GM18526 (cell line): ENCODE measurements around the gene LIMS2.

ENCODE experiments used
- POLR2A ChIP-seq: IDR thresholded peaks from 3 replicates; pipeline ENCODE4 v1.6.1; 2011; ENCODE audit not compliant: insufficient read length; ENCODE audit errors: extremely low read depth

The LIMS2 gene

DNA sequence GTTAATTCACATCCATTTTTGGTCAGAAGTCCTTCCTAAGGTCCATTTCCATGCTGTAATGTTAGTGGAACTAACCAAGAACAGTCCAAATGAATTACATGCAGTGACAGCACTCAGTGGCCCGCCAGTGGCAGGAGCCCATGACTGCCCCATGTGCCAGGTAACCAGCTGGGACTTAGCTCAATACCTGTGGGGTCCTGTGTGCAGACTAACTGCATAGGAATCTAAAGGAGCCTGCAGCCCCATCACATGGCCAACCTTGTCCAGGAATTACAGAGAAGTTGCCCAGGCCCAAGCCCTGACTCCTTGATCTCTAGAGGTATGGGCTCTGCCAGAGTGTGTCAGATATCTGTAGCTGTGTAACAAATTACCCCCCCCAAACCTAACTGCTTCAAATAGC, 64.8 kb downstream of the LIMS2 start:
- TF ChIP-seq POLR2A, result no peak

DNA sequence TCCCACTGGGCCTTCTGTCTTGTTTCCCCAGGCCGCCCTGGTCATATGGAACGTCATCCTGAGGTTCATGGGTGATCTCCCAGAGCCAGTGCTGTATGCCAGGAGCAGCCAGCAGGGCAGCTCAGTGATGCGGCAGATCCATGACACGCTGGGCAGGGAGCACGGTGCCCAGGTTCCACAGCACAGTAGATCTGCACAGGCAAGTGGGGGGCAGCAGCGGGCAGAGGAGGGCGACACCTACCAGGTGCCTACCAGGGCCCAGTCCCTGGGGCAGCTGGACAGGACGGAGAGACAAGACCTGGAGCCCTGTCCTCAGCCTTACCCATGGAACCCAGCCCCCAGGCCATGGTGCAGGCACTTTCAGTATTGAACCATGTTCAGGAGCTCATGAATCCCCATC, 65.5 kb downstream of the LIMS2 start:
- TF ChIP-seq POLR2A, result no peak

DNA sequence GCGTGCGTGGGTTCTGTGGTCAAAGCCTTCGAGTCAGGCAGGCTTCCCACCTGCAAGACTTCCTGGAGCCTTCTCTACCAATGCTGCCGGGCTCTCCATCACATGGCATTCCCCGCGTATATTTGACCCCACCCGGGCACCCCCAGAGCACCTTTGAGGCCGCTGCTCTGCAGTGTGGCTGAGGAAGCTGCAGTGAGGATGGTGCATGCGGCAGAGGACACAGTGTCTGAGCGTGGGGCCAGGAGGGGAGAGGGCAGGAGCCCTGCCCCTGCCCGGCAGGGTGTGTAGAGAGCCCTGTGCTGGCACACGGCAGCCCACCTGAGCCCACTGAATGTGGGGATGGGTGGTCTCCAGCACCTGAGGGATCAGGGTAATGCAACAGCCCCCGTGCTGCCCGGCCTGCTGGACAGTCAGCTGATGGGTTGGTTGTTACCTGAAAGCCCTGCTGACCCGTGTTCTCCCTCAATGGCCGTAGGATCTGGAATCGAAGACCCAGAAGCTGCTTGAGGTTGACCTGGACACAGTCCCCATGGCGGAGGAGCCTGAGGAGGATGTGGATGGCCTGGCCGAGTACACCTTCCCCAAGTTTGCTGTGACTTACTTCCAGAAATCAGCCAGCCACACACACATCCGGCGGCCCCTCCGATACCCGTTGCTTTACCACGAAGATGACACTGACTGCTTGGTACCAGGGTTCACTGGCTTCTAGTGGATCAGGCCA, 66.1 kb downstream of the LIMS2 start:
- TF ChIP-seq POLR2A, result no peak

DNA sequence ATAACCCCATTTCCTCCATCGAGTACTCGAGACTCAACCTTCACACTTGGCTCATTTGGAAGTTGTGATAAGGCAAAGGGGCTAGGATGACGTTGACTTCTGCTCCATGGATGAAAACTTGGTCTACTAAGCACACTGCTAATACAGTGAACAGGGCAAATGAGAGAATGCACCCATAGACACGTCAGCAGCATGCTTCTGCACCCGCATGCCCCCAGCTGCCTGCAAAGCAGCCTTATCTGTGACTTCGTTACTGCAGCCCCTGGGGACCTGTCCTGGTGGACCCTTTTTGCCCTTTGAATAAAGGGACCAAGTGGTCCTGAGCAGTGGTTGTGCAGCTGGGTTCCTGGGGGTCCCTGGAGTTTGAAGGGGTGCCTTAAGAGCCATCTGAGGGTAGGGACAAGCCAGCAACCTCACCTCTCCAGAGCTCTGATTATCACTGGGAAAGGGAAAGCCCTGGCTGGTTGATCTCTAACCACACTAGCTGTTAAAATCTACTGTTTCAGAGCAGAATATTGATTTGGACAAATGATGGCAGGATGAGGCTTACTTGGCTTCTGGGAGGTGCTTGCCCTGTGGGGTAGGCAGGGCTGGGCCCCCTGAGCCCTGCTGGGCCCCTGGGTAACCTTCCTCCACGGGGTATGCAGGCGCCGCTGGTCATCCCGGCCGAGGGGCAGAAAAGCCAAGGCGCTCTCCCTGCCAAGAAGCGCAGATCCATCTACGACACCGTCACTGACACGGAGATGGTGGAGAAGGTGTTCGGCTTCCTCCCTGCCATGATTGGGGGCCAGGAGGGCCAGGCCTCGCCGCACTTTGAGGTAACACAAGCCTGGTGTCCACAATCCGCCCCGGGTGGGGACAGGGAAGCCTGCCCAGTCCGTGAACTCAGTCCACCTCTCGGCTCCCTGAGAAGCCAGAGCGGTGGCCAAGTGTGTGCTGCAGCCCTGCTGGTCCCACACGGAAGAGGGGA, 67.0 kb downstream of the LIMS2 start:
- no peak for TF ChIP-seq POLR2A

DNA sequence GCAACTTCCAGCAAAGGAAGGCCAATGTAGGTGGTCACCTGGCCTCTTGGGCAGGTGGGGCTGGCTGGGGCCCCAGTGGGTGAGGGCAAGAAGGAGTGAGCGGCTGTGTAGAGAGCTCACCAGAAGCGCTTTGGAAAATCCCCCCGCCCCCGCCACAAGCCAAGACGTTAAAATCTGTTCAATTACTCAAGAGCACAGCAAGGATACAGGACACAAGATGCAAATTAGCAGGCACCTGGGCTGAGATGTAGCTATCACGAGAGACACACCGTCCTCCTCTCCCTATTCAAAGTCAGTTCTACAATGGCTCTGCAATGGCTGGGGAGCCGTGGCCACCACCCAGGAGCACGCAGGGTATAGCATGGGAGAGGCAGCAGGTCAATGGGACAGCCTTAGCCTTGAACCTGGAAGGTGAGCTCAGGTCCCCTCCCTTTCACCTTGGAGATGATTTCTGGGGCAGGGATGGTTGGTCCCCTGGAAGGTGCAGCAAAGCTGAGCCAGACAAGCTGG, 67.9 kb downstream of the LIMS2 start:
- no peak for TF ChIP-seq POLR2A

DNA sequence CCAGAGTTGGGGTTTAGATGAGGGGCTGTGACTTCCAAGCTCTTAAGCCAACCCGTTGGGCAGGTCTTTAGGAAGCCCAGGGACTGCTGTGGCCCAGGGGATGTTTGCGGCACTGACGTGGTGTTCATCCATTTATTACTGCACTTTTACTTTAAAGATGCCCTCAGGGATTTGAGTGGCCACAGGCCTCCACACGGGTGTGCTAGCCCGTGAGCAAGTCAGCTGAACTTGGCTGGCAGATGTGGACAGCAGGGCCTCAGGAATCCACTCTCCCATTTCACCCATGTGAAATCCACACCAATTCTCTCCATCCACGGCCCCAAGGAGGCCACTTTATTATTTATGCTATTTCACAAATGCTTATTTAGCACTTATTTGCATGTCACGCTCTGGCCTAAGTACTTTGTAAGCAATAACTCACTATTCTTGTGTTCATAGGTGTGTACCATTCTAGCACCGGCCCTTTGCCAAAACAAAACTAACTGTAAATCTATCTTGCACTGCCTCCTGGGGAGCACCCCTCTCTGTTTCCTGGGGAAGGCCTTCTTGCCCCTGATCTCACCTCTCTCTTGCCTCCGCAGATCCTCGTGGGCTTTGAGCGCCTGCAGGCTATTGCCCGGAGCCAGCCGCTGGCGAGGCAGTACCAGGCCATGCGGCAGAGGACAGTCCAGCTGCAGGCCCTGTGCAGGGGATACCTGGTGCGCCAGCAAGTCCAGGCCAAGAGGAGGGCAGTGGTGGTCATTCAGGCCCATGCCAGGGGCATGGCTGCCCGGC, 68.5 kb downstream of the LIMS2 start:
- no peak for TF ChIP-seq POLR2A

DNA sequence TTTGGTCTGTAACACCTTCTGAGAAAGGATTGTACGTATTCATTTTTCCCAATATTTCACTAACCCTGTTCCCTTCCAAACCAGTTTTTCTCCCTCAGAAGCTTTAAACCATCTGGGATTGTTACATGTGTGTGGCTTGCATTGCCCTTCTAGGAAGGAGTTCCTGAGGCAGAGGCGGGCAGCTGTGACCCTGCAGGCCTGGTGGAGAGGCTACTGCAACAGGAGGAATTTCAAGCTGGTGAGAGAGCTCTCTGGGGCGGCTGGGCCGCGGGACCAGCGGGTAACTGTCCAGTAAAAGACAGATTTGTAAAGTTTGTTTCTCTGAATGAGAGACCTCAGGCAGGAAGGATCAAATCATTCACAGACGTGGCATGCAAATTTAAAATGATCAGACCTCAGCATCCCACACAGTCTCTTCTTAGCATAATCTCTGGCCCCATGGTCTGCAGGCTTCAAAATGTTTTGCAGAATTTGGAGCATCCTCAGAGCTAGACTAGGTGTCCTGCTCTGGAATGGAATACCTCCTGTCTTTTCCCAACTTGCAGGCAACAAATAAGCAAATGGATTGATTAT, 69.6 kb downstream of the LIMS2 start:
- TF ChIP-seq POLR2A, result no peak

DNA sequence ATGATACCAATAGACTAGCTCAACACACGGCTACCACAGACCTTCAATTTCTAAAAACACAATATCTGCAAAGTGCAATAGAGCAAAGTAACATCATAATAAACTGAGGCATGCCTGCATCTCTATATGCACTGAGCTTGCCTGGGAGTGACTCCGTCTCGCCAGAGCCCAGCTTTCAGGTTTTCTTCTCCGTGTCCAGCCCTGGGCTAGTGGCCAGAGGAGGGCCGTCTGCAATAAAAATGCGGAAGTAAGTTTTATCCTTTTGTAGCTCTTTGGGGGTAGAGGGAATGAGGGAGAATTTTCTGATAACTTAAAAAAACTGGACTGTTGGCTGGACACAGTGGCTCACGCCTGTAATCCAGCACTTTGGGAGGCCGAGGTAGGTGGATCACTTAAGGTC, 70.3 kb downstream of the LIMS2 start:
- TF ChIP-seq POLR2A, result no peak

DNA sequence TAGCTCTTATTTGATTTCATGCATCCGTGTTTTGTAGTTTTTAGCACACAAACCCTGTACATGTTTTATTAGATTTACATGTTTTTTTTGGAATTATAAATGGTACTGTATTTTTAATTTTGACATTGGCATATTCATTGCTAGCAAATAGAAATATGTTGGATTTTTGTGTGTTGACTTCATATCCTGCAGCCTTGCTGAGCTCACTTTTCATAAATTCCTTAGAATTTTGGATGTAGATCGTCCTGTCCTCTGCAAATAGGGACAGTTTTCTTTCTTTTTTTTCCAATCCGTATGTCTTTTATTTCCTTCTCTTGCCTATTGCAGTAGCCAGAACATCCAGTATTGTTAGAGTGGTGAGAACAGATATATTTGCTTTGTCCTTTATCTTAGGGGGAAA, 76.1 kb downstream of the LIMS2 start:
- TF ChIP-seq POLR2A, result no peak

DNA sequence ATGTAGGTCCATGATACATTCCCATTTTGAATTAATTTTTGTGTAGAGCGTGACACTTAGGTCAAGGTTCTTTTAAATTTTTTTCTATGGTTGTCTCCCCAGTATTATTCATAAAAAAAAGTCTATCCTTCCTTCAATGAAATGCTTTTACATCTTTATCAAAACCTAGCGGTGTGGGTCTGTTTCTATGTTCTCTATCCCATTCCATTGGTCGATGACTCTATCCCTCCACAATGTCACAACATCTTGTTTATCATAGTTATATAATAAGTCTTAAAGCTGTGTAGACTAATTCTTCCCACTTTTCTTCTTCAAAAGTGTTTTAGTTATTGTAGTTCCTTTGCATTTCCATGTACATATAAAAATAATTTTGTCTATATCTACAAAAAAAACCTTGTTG, 76.6 kb downstream of the LIMS2 start:
- TF ChIP-seq POLR2A, result no peak

DNA sequence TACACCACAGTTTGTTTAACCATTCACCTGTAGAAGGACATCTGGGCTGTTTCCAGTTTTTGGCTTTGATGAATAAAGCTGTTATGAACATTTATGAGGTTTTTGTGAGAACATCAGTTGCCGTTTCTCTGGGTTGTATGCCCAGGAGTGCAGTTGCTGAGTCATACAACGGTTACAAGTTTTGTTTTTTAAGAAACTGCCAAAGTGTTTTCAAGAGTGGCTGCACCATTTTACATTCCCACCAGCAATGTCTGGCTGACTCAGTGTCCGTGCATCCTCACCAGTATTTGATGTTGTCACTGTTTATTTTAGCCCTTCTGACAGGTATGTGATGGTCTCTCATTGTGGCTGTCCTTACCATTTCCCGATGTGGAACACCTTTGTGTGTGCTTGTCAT, 77.3 kb downstream of the LIMS2 start:
- TF ChIP-seq POLR2A, result no peak

DNA sequence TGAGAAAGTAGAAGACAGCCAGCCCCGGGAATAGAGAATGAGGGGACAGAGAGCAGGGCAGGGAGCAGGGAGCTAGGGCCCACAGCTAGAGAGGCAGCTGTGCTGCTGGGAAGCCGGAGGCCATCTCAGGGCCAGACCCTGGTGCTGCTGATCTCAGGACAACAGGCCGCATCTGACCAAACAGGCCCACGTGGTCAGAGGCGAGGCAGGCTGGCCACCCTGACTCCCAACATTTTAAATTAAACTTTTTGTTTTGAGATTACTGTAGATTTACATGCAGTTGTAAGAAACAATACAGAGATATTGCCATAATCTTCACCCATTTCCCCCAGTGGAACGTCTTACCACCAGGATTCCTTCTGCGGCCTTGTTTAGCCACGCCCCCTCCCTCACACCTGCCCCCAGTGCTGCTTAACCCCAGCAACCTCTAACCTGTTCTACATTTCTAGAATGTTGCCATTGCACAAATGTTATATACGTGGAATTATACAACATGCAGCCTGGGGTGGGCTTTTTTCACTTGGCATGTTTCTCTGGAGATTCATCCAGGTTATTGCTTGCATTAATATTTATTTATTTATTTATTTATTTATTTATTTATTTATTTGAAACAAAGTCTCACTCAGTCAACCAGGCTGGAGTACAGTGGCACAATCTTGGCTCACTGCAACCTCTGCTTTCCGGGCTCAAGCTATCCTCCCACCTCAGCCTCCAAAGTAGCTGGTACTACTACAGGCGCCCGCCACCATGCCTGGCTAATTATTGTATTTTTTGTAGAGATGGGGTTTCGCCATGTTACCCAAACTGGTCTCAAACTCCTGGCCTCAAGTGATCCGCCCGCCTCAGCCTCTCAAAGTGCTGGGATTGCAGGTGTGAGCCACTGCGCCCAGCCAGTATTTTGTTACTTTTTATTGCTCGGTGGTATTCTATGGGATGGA, 78.0 kb downstream of the LIMS2 start:
- TF ChIP-seq POLR2A, result no peak

DNA sequence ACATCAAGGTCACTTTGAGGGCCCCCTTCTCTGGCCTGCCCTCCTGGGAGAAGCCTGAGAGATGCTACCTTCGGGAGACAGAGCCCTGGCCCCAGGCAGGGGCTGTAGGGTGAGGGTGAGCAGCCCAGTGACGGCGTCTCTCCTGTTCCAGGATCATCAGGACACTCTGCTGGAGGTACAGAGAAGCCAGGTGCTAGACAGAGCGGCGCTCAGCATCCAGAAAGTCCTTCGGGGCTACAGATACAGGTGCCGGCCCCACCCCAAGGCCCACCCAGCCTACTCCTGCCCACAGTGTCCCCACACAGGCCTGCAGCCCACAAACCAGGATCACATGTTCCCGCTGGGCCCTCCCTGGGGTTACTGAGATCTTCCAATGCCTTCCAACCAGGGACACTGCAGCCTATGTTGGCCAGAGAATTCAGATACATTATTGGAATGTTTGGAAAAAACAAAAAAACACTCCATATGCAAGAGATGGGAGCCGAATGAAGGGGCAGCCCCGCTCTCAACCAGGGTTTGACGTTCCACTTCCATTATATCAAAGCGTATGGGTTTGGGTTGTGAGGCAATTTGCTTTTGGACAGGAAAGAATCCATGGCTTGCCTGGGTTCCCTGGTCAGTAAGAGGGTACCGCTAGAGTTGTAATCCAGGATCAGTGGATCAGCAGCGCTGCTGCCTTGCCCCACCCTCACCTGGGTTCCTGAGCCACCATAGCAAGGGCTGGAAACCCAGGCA, 78.9 kb downstream of the LIMS2 start:
- TF ChIP-seq POLR2A, result no peak

DNA sequence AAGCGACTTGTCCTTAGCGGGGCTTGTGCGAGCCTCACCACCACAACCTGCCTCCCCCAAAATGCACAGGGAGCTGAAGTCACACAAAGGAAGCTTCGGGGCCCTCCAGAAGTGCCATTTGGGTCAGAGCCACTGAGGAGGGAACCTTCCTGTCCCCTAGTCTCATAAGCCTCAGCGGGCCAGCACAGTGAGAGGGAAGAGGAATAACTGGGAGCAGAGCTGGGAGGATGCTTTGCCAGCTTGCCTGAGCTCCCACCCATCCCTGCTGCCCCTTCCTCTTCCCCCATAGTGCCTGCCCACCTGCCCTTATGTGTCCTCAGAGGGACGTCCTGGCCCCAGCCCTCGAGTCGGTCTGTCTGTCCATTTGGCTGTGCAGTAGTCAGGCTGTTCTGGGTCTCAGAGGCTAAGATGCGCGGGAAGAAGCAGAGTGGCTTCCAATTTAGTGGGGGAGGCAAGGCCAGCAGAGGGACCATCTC, 81.2 kb downstream of the LIMS2 start:
- TF ChIP-seq POLR2A, result no peak
